ENCODE results near the gene LTA4H.

LTA4H gene

DNA sequence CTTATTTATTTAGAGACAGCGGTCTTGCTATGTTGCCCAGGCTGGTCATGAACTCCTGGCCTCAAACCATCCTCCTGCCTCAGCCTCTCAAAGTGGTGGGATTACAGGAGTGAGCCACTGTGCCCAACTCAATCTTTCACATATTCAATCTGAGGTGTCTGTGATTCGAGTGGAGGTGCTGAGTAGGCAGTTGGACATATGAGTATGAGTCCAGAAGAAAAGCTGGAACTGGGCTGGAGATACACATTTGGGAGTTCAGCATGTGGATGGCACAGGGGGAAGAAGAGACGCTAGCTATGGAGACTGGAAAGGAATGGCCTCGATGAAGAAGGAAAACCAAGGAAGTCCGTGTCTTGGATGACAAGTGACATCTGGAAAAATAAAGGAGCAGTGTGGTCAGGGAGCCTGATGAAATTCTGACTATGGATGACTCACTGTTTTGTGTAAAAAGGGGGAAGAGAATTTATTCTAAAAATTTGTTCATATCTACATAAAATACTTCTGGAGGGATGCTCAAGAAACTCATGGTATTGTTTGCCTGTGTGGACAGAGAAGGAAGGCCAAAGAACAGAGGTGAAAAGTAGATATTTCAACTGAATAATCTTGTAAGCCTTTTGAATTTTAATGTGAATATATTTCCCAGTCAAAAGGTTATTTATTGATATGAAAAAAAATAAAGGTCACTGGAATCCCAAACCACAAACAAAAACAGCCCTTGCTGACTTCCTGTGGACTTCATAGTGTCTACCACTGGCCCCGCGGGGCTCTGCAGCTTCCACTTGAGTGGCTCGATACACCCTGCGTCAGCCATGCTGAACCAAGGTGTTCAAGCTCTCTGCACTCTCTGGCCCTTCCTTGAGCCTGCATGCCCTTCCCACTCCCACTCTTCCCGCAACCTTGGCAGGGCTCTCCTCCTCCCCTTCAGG, 8.9 kb upstream of the LTA4H start:
- Mint-ChIP-seq H3K4me3 (no peak overlapping the region), H3K36me3 (ENCODE audit: low read depth) (no peaks in the 10 kb centered on the region), H3K9me3 (no peaks in the 10 kb centered on the region), H3K4me1 (peaks cover 14% of the 10 kb centered on the region), H3K27ac (no peak overlapping the region), H3K27me3 (ENCODE audit: low read depth) (peaks cover 4% of the 10 kb centered on the region)
- TF ChIP-seq CTCF (IDR thresholded peaks at IDR 0.05; ENCODE audit: unreplicated experiment in 3 of 3) = no peak

GRCh38 chr12:96041181-96041580, 5.8 kb upstream of the LTA4H start:
- Mint-ChIP-seq H3K4me1 (no peaks in the 10 kb centered on the region), H3K27ac (no peak overlapping the region), H3K4me3 (no peak overlapping the region), H3K27me3 (ENCODE audit: low read depth) (peaks cover 4% of the 10 kb centered on the region), H3K36me3 (ENCODE audit: low read depth) (no peaks in the 10 kb centered on the region), H3K9me3 (no peaks in the 10 kb centered on the region)
- no peak for TF ChIP-seq CTCF (IDR thresholded peaks at IDR 0.05; ENCODE audit: unreplicated experiment in 3 of 3)

GRCh38 chr12:96040305-96041133, 5.1 kb upstream of the LTA4H start:
- TF ChIP-seq CTCF (IDR thresholded peaks at IDR 0.05; ENCODE audit: unreplicated experiment in 3 of 3) = no peak
- Mint-ChIP-seq H3K36me3 (ENCODE audit: low read depth) (no peaks in the 10 kb centered on the region), H3K27ac (no peak overlapping the region), H3K4me3 (no peak overlapping the region), H3K27me3 (ENCODE audit: low read depth) (peaks cover 4% of the 10 kb centered on the region), H3K9me3 (no peaks in the 10 kb centered on the region), H3K4me1 (no peaks in the 10 kb centered on the region)

GRCh38 chr12:96039516-96039915, 4.1 kb upstream of the LTA4H start:
- Mint-ChIP-seq H3K27me3 (ENCODE audit: low read depth) (no peaks in the 10 kb centered on the region), H3K36me3 (ENCODE audit: low read depth) (no peaks in the 10 kb centered on the region), H3K9me3 (no peaks in the 10 kb centered on the region), H3K4me3 (no peak overlapping the region), H3K27ac (no peak overlapping the region), H3K4me1 (no peaks in the 10 kb centered on the region)
- TF ChIP-seq CTCF (IDR thresholded peaks at IDR 0.05; ENCODE audit: unreplicated experiment in 3 of 3) = no peak

DNA sequence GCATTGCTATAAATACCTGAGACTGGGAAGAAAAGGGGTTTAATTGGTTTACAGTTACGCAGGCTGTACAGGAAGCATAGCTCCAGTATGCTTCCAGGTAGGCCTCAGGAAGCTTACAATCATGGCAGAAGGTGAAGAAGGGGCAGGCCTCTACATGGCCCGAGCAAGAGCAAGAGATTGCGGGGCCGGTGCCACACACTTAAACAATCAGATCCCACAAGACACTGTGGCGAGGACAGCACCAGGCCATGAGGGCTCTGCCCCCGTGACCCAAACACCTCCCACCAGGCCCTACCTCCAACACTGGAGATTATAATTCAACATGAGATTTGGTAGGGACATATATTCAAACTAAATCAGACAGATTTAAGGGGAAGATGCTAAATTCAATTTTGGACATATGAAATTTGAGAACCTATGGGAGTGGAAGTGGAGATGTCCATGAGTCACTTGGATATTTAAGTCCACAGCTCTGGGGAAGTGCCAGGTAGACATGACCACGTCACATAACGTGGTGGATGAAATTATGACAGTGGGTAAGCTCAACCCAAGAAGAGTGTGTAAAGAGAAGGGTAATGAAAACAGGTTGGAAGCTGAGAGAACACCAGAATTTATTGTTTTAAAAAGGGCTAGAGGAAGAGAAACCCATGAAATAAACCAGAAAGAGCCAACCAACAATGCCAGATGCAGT, 1.5 kb upstream of the LTA4H start:
- Mint-ChIP-seq H3K9me3 (no peaks in the 10 kb centered on the region), H3K27me3 (ENCODE audit: low read depth) (no peaks in the 10 kb centered on the region), H3K4me1 (peaks cover 5% of the 10 kb centered on the region), H3K4me3 (no peak overlapping the region), H3K27ac (no peak overlapping the region), H3K36me3 (ENCODE audit: low read depth) (no peaks in the 10 kb centered on the region)
- TF ChIP-seq CTCF (IDR thresholded peaks at IDR 0.05; ENCODE audit: unreplicated experiment in 3 of 3) = no peak

Measured in nephron (organoid).